Activated effector memory CD4-positive, alpha-beta T cell treated with anti-CD3 and anti-CD28 coated beads, Interleukin-2, amount 50 U/mL, for 16 hours (primary cell): ENCODE results near the gene KCTD10.
"Not testable (repeated sequence)": the region's sequence is repeated elsewhere in the genome, so short reads cannot be mapped to it uniquely, and the experiment has no call there.

ENCODE experiments used
- DNase-seq: peaks from one replicate; pipeline ENCODE4 v3.0.0-alpha.2; 2020

Gene KCTD10

GRCh38 chr12:109447482-109447881 is 29.6 kb downstream of the KCTD10 start:
- DNase-seq, result no peak

GRCh38 chr12:109446869-109447268 is 30.2 kb downstream of the KCTD10 start:
- DNase-seq, result no peak

GRCh38 chr12:109445191-109445609 is 31.9 kb downstream of the KCTD10 start:
- DNase-seq, result no peak

DNA sequence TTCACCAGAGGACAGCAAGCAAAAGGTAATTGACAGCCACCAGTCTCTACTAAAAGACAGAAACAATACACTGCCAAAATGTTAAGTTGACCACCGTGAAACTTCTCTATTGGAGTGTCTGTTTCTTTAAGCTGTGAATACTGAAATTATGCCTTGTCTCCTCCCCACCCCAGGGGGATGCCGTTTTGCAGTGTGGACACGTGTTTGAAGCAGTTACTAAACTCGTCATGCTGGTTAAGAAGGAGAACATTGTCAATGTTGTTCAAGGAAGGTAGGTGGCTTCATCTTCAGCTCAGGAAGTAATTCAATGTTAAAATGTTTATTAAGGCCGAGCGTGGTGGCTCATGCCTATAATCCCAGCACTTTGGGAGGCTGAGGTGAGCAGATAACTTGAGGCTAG is 32.8 kb downstream of the KCTD10 start:
- no peak for DNase-seq

DNA sequence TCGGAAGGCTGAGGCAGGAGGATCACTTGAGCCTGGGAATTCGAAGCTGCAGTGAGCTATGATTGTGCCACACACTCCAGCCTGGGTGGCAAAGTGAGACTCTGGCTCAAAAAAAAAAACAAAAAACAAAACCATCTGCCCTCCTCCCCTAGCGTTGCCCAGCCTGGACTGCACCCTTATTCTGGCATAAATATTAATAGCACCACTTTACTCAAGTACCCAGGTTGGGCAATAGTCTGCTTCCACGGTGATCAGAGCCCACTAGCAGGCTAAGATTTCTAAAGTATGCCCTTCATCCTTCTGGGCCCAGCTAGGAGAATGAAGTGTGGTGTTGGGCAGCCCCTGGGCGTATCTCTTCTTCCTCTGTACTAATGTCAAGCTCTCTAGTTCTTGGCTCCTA is 33.3 kb downstream of the KCTD10 start:
- DNase-seq, result no peak

- DNase-seq, result no peak
These were observed 36.1 kb downstream of the KCTD10 start for GRCh38 chr12:109440851-109441490.

DNA sequence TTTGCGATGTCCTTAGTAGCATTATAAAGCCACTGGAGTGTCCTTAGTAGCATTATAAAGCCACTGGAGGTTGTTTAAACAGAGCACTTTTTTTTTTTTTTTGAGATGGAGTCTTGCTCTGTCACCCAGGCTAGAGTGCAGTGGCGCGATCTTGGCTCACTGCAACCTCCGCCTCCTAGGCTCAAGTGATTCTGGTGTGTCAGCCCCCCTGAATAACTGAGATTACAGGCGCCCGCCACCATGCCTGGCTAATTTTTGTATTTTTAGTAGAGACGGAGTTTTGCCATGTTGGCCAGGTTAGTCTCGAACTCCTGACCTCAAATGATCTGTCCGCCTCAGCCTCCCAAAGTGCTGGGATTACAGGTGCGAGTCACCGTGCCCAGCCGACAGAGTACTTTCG is 37.1 kb downstream of the KCTD10 start:
- DNase-seq, result not testable (repeated sequence)

DNA sequence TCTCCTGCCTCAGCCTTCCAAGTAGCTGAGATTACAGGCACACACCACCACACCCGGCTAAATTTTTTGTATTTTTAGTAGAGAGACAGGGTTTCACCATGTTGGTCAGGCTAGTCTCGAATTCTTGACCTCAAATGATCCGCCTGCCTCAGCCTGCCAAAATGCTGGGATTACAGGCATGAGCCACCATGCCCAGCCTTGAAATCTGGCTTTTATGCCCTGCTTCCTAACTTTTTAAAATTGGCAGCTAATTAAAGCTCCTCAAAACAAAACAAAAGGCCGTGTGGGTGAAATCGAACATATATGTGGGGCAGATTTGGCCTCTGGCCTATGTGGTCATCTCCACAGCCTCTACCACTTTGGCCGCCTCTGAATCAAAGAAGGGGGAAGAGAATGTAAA is 37.9 kb downstream of the KCTD10 start:
- no peak for DNase-seq

- DNase-seq, result no peak
These were observed 40.9 kb downstream of the KCTD10 start for GRCh38 chr12:109436188-109436560.

- DNase-seq, result no peak
These were observed 41.5 kb downstream of the KCTD10 start for GRCh38 chr12:109435428-109436187.

GRCh38 chr12:109434582-109434981 is 42.5 kb downstream of the KCTD10 start:
- no peak for DNase-seq

DNA sequence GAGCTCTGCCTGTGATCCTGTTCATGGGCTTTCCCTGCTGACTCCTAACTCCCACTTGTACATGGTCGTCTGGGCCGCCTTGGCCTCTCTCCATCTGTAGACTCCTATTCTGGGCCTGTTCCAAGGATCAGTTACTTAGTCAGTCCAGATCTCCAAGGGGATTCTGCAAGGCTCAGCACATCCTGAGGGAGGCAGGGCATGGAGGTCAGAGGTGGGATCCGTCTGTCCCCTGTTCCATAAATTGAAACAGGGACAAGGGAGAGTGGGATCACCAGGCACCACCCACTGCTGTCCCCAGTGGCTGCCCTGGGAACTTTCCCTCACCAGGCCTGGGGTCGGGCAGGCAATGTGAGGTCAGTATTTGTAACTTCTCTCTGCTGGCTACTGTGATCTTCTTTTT is 43.5 kb downstream of the KCTD10 start:
- DNase-seq, result no peak

DNA sequence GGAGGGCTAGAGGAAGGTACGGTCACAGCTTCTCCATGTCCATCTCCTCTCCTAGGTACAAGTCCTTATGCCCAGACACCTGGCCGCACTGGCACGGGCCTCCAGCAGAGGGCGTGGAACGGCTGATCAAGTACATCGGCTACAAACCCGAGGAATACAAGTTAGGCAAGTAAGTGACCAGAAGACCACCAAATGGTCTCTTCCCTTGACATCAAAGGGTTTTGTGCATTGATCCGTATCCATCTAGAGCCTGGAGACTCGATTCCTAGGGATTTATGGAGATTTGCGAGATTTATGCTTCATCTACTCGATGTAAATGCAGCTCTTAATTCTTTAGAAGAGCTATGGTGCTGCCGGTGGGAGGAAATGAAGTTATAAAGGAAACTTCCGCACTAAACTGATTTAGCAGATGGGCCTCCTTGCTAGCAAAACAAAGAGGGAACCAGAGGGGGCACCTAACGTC is 44.2 kb downstream of the KCTD10 start:
- peak; percentile 92 for DNase-seq

DNA sequence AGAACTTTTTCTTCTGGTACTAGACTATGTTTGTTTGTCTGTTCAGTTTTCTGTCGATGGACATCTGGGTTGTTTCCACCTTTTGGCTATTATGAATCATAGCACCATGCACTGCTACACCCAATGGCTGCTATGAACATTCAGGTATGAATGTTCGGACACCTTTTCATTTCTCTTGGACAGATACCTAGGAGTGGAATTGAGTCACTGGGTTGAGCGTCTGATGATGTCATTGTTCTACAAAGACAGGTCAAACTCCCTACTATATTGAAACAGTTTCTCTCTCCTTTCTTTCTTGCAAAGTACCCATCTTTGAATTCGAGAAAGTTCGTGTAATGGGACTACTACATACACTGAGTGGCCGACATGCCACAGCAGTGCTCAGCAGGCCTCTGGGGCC is 44.7 kb downstream of the KCTD10 start:
- no peak for DNase-seq

DNA sequence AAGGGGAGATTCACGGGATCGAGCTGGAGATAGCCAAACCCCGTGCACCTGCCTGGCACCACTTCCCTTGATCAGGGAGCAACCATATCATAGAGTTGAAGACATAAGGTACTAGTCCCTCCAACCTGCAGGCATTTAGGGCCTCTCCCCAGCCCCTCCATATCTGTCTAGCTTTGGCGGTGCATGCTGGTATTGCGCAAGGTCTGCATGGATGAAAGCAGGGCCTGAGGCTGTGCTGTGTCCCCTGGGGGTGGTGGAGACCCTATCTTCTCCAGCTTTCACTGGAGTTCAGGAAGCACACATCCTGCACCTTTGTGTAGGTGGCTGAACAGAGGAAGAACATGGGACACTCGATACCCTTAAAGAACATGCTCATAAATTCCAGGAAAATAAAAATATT is 46.9 kb downstream of the KCTD10 start:
- no peak for DNase-seq

- DNase-seq, result not testable (repeated sequence)
These were observed 48.3 kb downstream of the KCTD10 start for GRCh38 chr12:109428804-109429203.

DNA sequence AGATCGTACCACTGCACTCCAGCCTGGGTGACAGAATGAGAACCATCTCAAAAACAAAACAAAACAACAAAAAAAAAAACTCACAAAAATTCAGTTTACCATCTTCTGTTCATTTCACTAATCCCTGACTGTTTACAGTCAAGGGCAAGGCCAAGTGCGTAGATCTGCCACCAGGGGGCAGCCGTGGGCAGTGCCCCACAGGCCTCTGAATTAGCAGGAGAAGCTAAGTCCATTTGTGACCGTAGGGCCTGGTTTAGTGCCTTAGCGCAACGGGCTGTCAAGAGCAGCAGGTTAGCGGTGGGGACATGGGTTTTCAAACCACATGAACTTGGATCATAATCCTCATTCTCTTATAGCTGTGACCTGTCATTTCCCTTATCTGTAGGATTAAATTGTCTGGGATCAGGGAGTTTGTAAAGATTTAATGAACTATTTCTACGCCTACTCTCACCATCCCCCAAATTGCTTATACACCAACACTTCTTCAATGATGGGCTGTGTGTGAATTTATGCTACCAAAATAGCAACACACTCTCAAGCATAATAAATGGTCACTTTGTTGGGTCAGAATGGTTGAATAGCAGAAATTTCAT is 49.0 kb downstream of the KCTD10 start:
- peak; percentile 90 for DNase-seq

GRCh38 chr12:109423392-109423791 is 53.7 kb downstream of the KCTD10 start:
- DNase-seq, result no peak

DNA sequence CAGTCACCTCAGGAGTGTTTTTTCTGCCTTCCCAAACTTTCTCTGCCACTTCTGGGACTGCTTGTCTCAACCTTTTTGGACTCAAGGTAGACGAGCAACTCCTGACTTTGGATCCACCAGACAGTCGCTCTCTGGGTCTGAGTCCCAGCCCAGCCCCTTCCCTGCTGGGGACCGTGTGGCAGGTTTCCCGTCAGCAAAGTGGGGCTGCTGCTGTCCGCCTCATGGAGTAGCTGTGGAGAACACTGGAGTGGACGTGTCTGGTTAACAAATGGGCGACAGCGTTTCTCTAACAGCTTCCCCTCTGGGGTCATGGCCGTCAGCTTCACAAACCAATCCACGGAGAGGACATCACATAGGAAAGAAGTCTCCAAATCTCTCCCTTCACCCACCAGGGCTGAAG is 54.8 kb downstream of the KCTD10 start:
- no peak for DNase-seq

GRCh38 chr12:109421355-109422087 is 55.6 kb downstream of the KCTD10 start:
- peak; percentile 1 for DNase-seq

GRCh38 chr12:109418848-109419480 is 58.1 kb downstream of the KCTD10 start:
- DNase-seq, result no peak

GRCh38 chr12:109406147-109406546 is 71.0 kb downstream of the KCTD10 start:
- not testable (repeated sequence) for DNase-seq

DNA sequence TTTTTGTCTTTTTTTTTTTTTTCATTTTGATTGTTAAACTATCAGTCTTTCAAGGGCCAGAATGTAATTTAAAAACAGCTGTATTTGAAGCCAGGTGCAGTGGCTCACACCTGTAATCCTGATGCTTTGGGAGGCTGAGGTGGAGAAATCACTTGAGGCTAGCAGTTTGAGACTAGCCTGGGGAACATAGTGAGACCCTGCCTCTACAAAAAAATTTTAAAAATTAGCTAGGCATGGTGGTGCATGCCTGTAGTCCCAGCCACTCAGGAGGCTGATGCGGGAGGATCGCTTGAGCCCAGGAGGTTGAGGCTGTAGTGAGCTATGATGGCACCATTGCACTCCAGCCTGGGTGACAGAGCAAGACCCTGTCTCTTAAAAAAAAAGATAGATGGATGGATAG is 72.3 kb downstream of the KCTD10 start:
- not testable (repeated sequence) for DNase-seq
